T-helper 1 cell treated with Interleukin-12 subunit alpha and Interleukin-12 subunit beta and Interleukin-4 antibody, amounts not matched to agents 30 ng/mL and 1 ng/mL, for 36 hours (primary cell): ENCODE results near the gene ENO1. TPM values are rescaled to one million over a fixed set of nuclear protein-coding genes. Genes with fewer than 3 reads are reported as not detected.
"Not testable (repeated sequence)": the region's sequence is repeated elsewhere in the genome, so short reads cannot be mapped to it uniquely, and the experiment has no call there.

Experiments
- intact Hi-C: fragments of 100-400 bp; cut with micrococcal nuclease; formaldehyde crosslinking; loops from one replicate; pipeline ENCODE4 v1.15.1; 2024
- total RNA-seq: library from RNA; stranded (reverse); gene quantifications from 2 replicates; pipeline ENCODE4 v1.2.3, GENCODE V29; 2022

ENO1 gene
- total RNA-seq, 1 donor from 2014 or later, result 2,761 TPM

GRCh38 chr1:8851060-8851459 is 27.4 kb downstream of the ENO1 start:
- intact Hi-C loops, result no loop called here

GRCh38 chr1:8848663-8849386 is 29.7 kb downstream of the ENO1 start:
- intact Hi-C loops, result loop anchor here (1.0 kb wide), 2 partner anchors 123 to 288 kb away; no protein-coding TSS in a partner anchor

GRCh38 chr1:8847990-8848389 is 30.5 kb downstream of the ENO1 start:
- intact Hi-C loops, result no loop called here

DNA sequence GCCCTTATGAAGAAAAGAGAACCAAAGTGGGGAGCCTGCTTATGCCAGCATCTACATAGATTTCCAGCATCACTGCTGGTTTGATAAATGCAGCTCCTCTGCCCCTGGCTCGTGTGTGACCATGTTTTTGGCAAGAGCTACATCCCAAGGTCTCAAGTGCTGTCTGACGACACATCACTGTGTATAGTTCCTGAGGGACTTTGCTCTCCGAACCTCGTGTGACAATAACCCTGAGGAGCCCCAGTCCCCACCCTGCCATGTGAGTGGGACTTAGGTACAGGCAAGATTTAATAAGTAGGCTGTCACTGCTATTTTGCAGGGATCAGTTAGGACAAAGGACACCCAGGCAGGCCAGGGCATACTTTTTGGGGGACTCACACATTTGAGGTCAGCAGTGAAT is 32.2 kb downstream of the ENO1 start:
- intact Hi-C loops, result no loop called here

- intact Hi-C loops, result no loop called here
These were observed 33.1 kb downstream of the ENO1 start for GRCh38 chr1:8845104-8846097.

- intact Hi-C loops, result no loop called here
These were observed 33.9 kb downstream of the ENO1 start for GRCh38 chr1:8844501-8845006.

- intact Hi-C loops, result no loop called here
These were observed 37.1 kb downstream of the ENO1 start for GRCh38 chr1:8841395-8841794.

DNA sequence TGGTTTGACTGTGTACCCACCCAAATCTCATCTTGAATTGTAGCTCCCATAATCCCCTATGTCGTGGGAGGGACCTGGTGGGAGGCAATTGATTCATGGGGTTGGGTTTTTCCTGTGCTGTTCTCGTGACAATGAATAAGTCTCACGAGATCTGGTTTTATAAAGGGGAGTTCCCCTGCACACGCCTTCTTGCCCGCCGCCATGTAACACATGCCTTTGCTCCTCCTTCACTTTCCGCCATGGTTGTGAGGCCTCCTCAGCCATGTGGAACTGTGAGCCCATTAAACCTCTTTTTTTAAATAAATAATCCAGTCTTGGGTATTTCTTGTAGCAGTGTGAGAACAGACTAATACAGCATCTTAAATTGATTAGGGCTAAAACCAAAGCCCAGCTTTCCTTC is 38.5 kb downstream of the ENO1 start:
- intact Hi-C loops, result no loop called here

DNA sequence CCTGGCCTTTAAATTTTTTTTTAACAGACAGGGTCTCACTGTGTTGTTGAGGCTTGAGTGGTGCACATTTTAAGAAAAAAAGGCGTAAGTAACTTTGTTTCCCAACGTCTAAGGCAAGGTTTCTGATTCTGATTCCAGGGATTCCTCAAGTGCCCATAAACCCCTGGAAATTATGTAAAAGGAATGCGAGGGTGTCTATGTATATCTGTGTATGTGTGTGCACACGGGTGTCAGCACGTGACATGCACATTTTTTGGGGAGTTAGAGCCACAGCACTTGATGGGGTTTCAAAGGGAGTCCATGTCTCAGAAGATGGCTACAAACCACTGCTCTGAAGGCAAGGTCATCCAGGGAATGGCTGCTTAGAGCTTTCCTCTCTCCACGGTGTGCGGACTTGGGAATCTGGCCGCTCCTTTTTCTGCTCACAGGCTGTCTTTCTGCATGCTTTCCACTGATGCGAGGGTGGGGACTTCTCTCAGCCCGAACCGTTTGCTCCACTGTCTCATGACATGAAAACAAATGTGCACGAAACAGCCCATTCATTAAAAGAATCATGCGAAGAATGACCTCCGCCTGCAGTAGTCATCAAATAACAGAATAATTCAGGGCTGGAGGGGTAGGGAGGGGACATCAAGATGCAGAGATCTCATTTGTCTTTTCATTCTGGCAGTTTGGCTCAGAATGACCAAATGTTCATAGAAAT is 42.4 kb downstream of the ENO1 start:
- intact Hi-C loops, result no loop called here

GRCh38 chr1:8831340-8831739 is 47.1 kb downstream of the ENO1 start:
- intact Hi-C loops, result no loop called here

GRCh38 chr1:8830732-8831131 is 47.8 kb downstream of the ENO1 start:
- intact Hi-C loops, result not testable (repeated sequence)

- intact Hi-C loops, result no loop called here
These were observed 52.5 kb downstream of the ENO1 start for GRCh38 chr1:8825985-8826481.

GRCh38 chr1:8823295-8823664 is 55.2 kb downstream of the ENO1 start:
- intact Hi-C loops, result no loop called here

GRCh38 chr1:8822373-8823294 is 55.9 kb downstream of the ENO1 start:
- intact Hi-C loops, result no loop called here

GRCh38 chr1:8821084-8821483 is 57.4 kb downstream of the ENO1 start:
- intact Hi-C loops, result no loop called here

DNA sequence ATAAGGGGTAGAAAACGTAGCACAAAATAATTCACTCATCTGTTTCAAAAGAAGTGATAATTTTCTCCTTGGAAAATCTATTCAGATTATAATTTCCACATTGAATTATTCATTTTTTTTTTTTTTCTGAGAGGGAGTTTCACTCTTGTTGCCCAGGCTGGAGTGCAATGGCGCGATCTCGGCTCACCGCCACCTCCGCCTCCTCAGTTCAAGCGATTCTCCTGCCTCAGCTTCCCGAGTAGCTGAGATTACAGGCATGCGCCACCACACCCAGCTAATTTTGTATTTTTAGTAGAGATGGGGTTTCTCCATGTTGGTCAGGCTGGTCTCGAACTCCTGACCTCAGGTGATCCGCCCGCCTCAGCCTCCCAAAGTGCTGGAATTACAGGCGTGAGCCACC is 59.7 kb downstream of the ENO1 start:
- intact Hi-C loops, result loop anchor here (1.0 to 5.0 kb wide), 2 partner anchors 11 to 291 kb away; no protein-coding TSS in a partner anchor

DNA sequence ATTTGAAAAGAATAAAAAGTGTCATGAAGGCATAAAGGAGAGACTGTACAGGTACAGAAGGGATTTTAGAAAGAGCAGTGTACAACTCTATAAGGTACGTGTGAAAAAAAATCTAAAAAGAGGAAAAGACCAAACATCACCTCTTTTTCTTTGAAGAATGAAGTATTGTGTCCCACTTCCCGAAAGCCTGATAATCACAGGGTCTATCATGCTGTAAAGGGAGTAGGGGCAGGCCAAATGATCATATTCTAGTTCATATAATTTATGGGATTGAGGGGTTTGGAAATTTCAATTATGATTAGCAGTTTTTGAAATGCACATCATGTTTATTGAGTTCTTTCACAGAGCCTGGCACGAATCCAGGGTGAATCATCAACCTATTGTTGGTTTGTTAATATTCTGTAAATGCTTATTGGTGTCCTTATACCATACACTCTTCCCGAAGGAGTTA is 60.1 kb downstream of the ENO1 start:
- intact Hi-C loops, result loop anchor here (1.0 to 5.0 kb wide), 2 partner anchors 11 to 291 kb away; no protein-coding TSS in a partner anchor

GRCh38 chr1:8817412-8818324 is 60.8 kb downstream of the ENO1 start, which contains the start of gene RERE:
RERE (minus strand) TSS chr1:8817640.
- intact Hi-C loops, result loop anchor here (1.0 to 5.0 kb wide), 4 partner anchors 12 to 290 kb away; partner anchors contain the start of gene ENO1
